BLaER1 (cell line): Measurements from ENCODE around the gene ESRRB.

ENCODE experiments used
- H3K27ac ChIP-seq: shearing (Covaris generic); formaldehyde crosslinking; 2 replicates; pipeline ENCODE4 v1.8.1; 2022
- H3K27me3 ChIP-seq: shearing (Covaris generic); formaldehyde crosslinking; 2 replicates; pipeline ENCODE4 v1.8.1; 2022
- H3K36me3 ChIP-seq: shearing (Covaris generic); formaldehyde crosslinking; 2 replicates; pipeline ENCODE4 v1.8.1; 2022
- H3K4me1 ChIP-seq: shearing (Covaris generic); formaldehyde crosslinking; 2 replicates; pipeline ENCODE4 v1.8.1; 2022
- H3K4me2 ChIP-seq: shearing (Covaris generic); formaldehyde crosslinking; 2 replicates; pipeline ENCODE4 v1.8.1; 2022
- H3K4me3 ChIP-seq: shearing (Covaris generic); formaldehyde crosslinking; 2 replicates; pipeline ENCODE4 v1.8.1; 2022
- H3K9ac ChIP-seq: shearing (Covaris generic); formaldehyde crosslinking; 2 replicates; pipeline ENCODE4 v1.8.1; 2022
- H3K9me3 ChIP-seq: shearing (Covaris generic); formaldehyde crosslinking; 2 replicates; pipeline ENCODE4 v1.8.1; 2022
- H4K20me1 ChIP-seq: shearing (Covaris generic); formaldehyde crosslinking; 2 replicates; pipeline ENCODE4 v1.8.1; 2022
- Cebpa-rat ChIP-seq: shearing (Covaris generic); IDR thresholded peaks from 2 replicates; pipeline ENCODE4 v1.8.1; 2022

ESRRB gene

DNA sequence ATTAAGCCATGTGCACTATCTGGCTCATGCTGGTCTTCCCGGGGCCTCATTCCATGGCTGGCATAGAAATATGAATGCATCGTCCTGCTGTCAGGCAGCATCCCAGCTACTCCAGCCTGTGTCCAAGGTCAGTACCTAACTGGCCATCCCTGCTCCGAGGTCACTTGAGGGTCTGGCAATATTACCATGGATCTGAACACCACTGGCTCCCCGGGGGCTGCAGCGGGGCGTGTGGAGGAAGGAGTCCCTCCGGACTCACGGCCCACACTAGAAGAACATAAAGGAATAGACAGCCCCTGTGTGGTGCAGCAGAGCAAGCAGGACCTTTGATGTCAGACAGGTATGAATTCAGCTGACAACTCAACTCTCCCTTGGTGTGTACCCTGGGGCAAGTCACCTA lies 19.2 kb downstream of the ESRRB start:
- TF ChIP-seq Cebpa-rat: no peak
- Histone ChIP-seq H3K9ac (no peak overlapping the region), H3K4me3 (no peak overlapping the region), H3K27ac (no peak overlapping the region), H3K9me3 (no peaks in the 10 kb centered on the region), H3K4me1 (0 out of 2 replicates have a peak, but pooled peaks cover 7% of the 10 kb centered on the region), H3K27me3 (no peaks in the 10 kb centered on the region), H3K4me2 (no peak overlapping the region), H4K20me1 (no peaks in the 10 kb centered on the region), H3K36me3 (no peaks in the 10 kb centered on the region)

DNA sequence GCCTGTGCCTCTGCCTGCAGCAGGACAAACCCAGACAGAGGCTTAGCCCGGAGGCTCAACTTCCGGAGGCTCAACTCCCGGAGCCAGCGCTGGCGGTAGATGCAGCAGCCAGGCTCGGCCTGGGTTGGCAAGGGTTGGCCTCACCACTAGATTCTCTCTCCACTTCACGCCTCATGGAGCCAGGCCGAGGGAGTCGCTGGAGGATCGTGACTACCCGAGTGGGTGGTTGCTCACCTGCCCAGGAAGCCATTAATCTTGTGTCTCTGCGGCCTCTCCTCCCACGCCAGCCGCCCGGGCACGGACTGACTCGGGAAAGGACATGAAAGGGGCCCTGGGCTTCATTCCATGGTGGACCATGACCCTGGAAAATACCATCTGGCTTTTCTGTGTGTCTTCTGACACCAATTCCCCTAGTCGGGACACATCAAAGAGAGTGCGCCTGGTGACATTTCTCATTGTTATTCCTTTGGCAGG lies 20.8 kb downstream of the ESRRB start:
- Histone ChIP-seq H3K9me3 (no peaks in the 10 kb centered on the region), H4K20me1 (no peaks in the 10 kb centered on the region), H3K4me1 (0 out of 2 replicates have a peak, but pooled peaks cover 7% of the 10 kb centered on the region), H3K4me3 (no peak overlapping the region), H3K4me2 (no peak overlapping the region), H3K27ac (no peak overlapping the region), H3K36me3 (no peaks in the 10 kb centered on the region), H3K27me3 (no peaks in the 10 kb centered on the region), H3K9ac (no peak overlapping the region)
- TF ChIP-seq Cebpa-rat: no peak

DNA sequence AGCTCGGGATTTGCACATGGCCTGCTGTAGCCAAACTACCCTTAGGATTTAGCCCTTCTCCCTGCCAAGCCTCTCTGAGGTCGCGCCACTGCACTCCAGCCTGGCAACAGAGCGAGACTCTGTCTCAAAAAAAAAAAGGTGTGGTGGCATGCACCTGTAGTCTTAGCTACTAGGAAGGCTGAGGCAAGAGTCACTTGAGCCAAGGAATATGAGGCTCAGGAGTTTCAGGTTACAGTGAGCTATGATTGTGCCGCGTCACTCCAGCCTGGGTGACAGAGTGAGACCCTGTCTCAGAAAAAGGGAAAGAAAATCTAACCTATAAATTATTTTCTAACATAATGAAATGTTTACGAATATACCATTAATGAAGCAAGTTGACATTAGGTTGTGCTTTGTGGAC lies 29.7 kb downstream of the ESRRB start:
- H3K27ac ChIP-seq: no peak overlapping the region
- H3K9ac ChIP-seq: no peak overlapping the region
- no peaks in the 10 kb centered on the region for H3K27me3 ChIP-seq
- no peak for TF ChIP-seq Cebpa-rat
- H3K9me3 ChIP-seq: no peaks in the 10 kb centered on the region
- no peaks in the 10 kb centered on the region for H3K36me3 ChIP-seq
- H3K4me1 ChIP-seq: no peaks in the 10 kb centered on the region
- no peak overlapping the region for H3K4me3 ChIP-seq
- H3K4me2 ChIP-seq: no peak overlapping the region
- no peaks in the 10 kb centered on the region for H4K20me1 ChIP-seq

DNA sequence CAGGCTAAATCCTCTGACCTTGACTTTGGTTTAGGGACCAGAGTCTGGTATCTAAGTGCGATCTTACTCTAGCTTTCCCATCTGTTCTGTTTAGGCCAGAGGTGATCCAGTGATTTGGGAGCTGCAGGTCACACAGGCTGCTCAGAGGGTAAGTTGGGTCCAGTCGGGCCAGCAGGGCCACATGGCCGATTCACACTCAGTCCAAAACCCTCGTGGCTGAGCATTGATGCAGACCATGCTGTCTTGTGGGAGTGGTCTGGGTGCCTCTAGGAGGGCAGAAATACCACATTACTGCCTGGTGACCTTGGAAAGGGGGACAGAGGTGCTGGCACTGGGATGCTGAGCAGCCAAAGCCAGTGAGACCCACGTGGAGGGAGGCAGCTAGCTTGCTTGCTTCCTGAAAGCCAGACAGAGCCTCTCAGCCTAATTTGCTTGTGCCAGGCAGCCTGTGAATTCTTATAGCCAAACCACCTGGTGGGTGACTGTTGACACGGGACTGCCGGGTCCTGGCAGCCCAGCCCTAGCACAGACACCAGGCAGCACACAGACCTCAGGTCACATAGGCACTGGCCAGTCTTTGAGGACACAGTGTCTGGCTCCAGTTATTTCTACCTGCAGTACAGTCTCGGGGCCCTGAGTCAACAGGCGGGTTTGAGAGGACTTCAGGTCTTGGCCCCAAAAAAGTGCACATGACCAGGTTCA lies 31.7 kb downstream of the ESRRB start:
- TF ChIP-seq Cebpa-rat: no peak
- H3K27me3 ChIP-seq: no peaks in the 10 kb centered on the region
- no peaks in the 10 kb centered on the region for H3K9me3 ChIP-seq
- no peaks in the 10 kb centered on the region for H3K4me1 ChIP-seq
- H3K27ac ChIP-seq: no peak overlapping the region
- H4K20me1 ChIP-seq: no peaks in the 10 kb centered on the region
- no peaks in the 10 kb centered on the region for H3K36me3 ChIP-seq
- H3K4me3 ChIP-seq: no peak overlapping the region
- no peak overlapping the region for H3K9ac ChIP-seq
- no peak overlapping the region for H3K4me2 ChIP-seq

DNA sequence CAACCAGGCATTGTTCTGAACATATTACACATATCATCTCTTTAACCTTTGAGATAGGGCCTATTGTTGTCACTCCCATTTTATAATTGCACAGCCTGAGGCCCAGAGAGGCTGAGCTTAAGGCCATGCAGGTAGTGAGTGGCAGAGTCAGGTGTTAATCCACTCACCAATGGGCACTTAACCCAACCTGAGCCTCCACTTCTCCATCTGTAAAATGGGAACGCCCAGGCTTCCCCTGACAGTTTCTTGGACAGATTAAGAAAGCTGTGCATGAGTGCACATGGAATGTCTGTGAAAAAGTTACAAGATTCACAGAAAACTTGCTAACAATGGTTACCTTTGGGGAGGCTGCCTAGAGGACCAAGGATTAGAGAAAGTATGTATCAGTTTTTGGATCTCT lies 32.9 kb downstream of the ESRRB start:
- no peak overlapping the region for H3K9ac ChIP-seq
- H4K20me1 ChIP-seq: no peaks in the 10 kb centered on the region
- no peak overlapping the region for H3K4me3 ChIP-seq
- H3K36me3 ChIP-seq: no peaks in the 10 kb centered on the region
- no peak overlapping the region for H3K27ac ChIP-seq
- H3K4me1 ChIP-seq: no peaks in the 10 kb centered on the region
- H3K27me3 ChIP-seq: no peaks in the 10 kb centered on the region
- no peak overlapping the region for H3K4me2 ChIP-seq
- H3K9me3 ChIP-seq: no peaks in the 10 kb centered on the region
- no peak for TF ChIP-seq Cebpa-rat

DNA sequence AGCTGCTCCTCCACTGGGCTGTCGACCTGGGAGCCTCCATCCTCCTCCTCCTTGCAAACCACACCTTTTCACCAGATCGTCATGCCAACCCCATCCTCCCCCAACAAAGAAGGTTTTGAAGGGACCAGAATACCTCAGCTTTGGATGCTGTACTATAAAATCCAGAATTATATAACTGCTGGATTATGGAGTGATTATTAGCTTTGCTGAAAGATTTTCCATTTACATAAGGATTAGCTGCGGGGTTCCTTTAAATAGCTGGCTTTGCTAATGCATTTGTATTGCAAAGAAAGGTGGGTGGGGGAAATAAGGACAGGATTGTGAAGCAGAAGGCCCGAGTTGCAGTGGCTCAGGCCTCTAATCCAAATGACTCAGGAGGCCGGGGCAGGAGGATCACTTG lies 36.6 kb downstream of the ESRRB start:
- Histone ChIP-seq H3K9me3 (no peaks in the 10 kb centered on the region), H3K4me1 (no peaks in the 10 kb centered on the region), H3K27me3 (no peaks in the 10 kb centered on the region), H4K20me1 (no peaks in the 10 kb centered on the region), H3K36me3 (no peaks in the 10 kb centered on the region), H3K4me2 (no peak overlapping the region), H3K27ac (no peak overlapping the region), H3K4me3 (no peak overlapping the region), H3K9ac (no peak overlapping the region)
- no peak for TF ChIP-seq Cebpa-rat

DNA sequence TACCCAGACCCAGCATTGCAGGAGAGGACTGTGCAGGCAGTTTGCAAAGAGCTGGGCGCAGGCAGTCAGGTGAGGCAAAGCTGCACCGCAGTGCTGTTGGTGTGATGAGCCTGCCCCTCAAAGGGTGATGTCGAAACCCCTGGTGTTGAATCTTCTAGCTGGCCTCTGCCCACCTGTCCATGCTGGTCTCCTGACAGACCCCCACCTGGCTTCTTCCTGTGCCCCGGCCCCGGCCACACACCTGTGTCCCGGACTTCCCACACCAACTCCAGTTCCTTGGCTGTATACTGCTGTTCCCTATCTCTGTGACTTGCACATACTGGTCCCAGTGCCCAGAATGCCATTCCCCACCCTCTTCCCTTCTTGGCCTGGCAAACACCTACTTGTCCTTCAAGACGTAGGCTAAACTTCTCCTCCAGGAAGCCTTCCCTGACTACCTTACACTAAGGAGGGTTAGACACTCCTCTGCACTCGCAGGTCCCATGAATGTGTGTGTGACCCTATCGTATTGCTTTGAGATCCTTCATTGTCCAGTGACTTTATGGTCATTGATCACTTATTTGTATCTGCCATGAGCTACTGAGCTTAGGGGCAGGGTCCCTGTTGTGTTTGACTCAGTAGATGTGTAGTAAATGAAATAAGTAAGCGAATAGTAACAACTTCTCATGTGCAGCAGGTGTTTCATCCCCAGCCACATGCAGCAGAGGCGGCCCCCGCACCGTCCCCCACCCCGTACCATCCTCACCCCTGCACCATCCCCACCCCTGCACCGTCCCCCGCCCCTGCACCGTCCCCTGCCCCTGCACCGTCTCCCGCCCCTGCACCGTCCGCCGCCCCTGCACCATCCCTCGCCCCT lies 37.4 kb downstream of the ESRRB start:
- Histone ChIP-seq H3K27me3 (no peaks in the 10 kb centered on the region), H3K27ac (no peak overlapping the region), H3K4me2 (no peak overlapping the region), H4K20me1 (no peaks in the 10 kb centered on the region), H3K4me3 (no peak overlapping the region), H3K9ac (no peak overlapping the region), H3K36me3 (no peaks in the 10 kb centered on the region), H3K4me1 (no peaks in the 10 kb centered on the region), H3K9me3 (no peaks in the 10 kb centered on the region)
- no peak for TF ChIP-seq Cebpa-rat

DNA sequence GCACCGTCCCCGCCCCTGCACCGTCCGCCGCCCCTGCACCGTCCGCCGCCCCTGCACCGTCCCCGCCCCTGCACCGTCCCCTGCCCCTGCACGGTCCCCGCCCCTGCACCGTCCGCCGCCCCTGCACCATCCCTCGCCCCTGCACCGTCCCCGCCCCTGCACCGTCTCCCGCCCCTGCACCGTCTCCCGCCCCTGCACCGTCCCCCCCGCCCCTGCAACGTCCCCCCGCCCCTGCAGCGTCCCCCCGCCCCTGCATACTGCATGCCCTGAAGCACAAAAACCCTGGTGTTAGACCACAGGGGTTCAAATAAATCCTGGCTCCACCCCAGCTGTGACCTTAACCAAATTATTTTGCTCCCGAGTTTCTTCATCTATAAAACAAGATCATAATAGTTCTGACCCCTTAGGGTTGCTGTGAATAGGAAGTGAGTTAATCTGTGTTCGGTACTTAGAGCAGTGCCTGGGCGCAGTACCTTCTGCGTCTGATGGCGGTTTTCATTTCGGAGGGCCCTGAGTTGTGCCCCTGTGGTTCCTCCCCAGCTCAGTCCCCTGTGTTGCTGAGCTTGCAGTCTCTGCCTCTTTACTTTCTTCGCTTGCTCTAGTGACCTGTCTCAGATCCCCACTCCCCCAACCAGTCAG lies 38.1 kb downstream of the ESRRB start:
- H4K20me1 ChIP-seq: no peaks in the 10 kb centered on the region
- no peak for TF ChIP-seq Cebpa-rat
- no peaks in the 10 kb centered on the region for H3K27me3 ChIP-seq
- no peaks in the 10 kb centered on the region for H3K9me3 ChIP-seq
- H3K36me3 ChIP-seq: no peaks in the 10 kb centered on the region
- no peak overlapping the region for H3K27ac ChIP-seq
- no peak overlapping the region for H3K4me2 ChIP-seq
- H3K4me3 ChIP-seq: no peak overlapping the region
- no peak overlapping the region for H3K9ac ChIP-seq
- no peaks in the 10 kb centered on the region for H3K4me1 ChIP-seq

DNA sequence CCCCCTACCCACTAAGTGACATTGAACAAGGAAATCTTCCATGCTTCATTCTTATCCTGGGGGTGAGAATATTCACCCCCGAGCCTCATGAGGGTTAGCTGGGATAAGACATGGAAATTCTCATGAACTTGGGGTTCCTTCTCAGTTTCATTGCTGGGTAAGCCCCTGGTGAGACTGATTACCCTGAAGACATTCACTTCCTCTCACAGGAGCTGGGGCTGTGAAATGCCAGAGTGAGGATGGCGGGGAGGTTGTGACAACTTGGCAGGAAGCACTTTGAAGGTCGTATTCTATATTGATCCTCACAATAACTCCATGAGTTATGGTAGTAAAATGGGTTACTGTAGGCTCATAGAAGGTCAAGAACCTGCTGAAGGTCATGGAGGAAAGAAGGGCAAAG lies 43.5 kb downstream of the ESRRB start:
- TF ChIP-seq Cebpa-rat: no peak
- no peak overlapping the region for H3K27ac ChIP-seq
- H3K4me1 ChIP-seq: no peaks in the 10 kb centered on the region
- no peak overlapping the region for H3K4me2 ChIP-seq
- no peaks in the 10 kb centered on the region for H3K9me3 ChIP-seq
- no peaks in the 10 kb centered on the region for H3K36me3 ChIP-seq
- no peak overlapping the region for H3K9ac ChIP-seq
- H3K4me3 ChIP-seq: no peak overlapping the region
- no peaks in the 10 kb centered on the region for H3K27me3 ChIP-seq
- H4K20me1 ChIP-seq: no peaks in the 10 kb centered on the region

DNA sequence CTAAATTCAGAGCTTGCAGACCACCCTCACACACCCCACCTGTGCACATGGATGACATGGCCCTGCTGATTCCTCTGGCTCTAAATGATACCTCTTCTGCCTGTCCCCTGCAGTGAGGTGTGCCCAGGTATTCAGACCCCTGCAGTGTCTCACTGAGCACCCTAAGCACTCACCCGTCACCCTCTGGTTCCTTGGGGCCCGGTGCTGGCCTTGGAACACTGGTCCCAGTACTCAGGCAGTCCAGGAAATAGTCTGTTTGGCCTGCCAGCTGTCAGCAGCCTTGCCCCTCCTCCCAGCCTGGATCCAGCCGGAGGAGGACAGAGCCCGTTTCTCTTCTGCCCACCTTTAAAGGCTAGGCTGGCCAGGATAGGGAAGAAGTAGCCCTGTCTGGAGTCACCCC lies 44.9 kb downstream of the ESRRB start:
- no peak overlapping the region for H3K4me3 ChIP-seq
- H3K4me2 ChIP-seq: no peak overlapping the region
- H3K27ac ChIP-seq: no peak overlapping the region
- no peak for TF ChIP-seq Cebpa-rat
- no peaks in the 10 kb centered on the region for H4K20me1 ChIP-seq
- H3K9me3 ChIP-seq: no peaks in the 10 kb centered on the region
- H3K27me3 ChIP-seq: no peaks in the 10 kb centered on the region
- H3K4me1 ChIP-seq: no peaks in the 10 kb centered on the region
- no peak overlapping the region for H3K9ac ChIP-seq
- H3K36me3 ChIP-seq: no peaks in the 10 kb centered on the region
